ENCODE data around the gene EIF2AK3. TPM values are rescaled to one million over a fixed set of nuclear protein-coding genes. Genes with fewer than 3 reads are reported as not detected.

Gene EIF2AK3
- total RNA-seq, 4 donors from 2014 or later: 16.4 to 29.9 (median 18.6) TPM

GRCh38 chr2:88608184-88608583 is 19.1 kb downstream of the EIF2AK3 start:
- WGBS, 2 donors: 75 to 84% methylated on average over 3 of the region's 3 CpGs
- H3K4me3 ChIP-seq (ENCODE audit: low read depth, poor library complexity, severe bottlenecking): no peak overlapping the region
- no peak for DNase-seq (ENCODE audit: low spot score in 2 of 2)
- intact Hi-C loops (cut with DNase I; ENCODE audit: low total_unique reads): no loop called here
- no peak for TF ChIP-seq POLR2A (IDR thresholded peaks at IDR 0.05)
- TF ChIP-seq CTCF (IDR thresholded peaks at IDR 0.05): no peak

GRCh38 chr2:88607416-88607815 is 19.8 kb downstream of the EIF2AK3 start:
- DNase-seq (ENCODE audit: low spot score in 2 of 2): no peak
- TF ChIP-seq CTCF (IDR thresholded peaks at IDR 0.05) (no peak), POLR2A (IDR thresholded peaks at IDR 0.05) (no peak)
- no peak overlapping the region for H3K4me3 ChIP-seq (ENCODE audit: low read depth, poor library complexity, severe bottlenecking)
- intact Hi-C loops (cut with DNase I; ENCODE audit: low total_unique reads): no loop called here
- WGBS, 2 donors: 88% methylated on average over 2 of the region's 2 CpGs

GRCh38 chr2:88606371-88607030 is 20.8 kb downstream of the EIF2AK3 start:
- TF ChIP-seq CTCF (IDR thresholded peaks at IDR 0.05) (no peak), POLR2A (IDR thresholded peaks at IDR 0.05) (no peak)
- intact Hi-C loops (cut with DNase I; ENCODE audit: low total_unique reads): no loop called here
- DNase-seq (ENCODE audit: low spot score in 2 of 2): no peak
- WGBS, 2 donors: 83 to 85% methylated on average over 3 of the region's 3 CpGs
- no peak overlapping the region for H3K4me3 ChIP-seq (ENCODE audit: low read depth, poor library complexity, severe bottlenecking)

- WGBS, 2 donors: 84 to 88% methylated on average over 4 of the region's 4 CpGs
- no peak overlapping the region for H3K4me3 ChIP-seq (ENCODE audit: low read depth, poor library complexity, severe bottlenecking)
- intact Hi-C loops (cut with DNase I; ENCODE audit: low total_unique reads): no loop called here
- TF ChIP-seq POLR2A (IDR thresholded peaks at IDR 0.05) (no peak), CTCF (IDR thresholded peaks at IDR 0.05) (no peak)
- DNase-seq (ENCODE audit: low spot score in 2 of 2): no peak
Observed at GRCh38 chr2:88603146-88603545, 24.1 kb downstream of the EIF2AK3 start.

GRCh38 chr2:88602022-88602421 is 25.2 kb downstream of the EIF2AK3 start:
- intact Hi-C loops (cut with DNase I; ENCODE audit: low total_unique reads): no loop called here
- 62 to 84% methylated on average over 4 of the region's 4 CpGs for WGBS, 2 donors
- TF ChIP-seq POLR2A (IDR thresholded peaks at IDR 0.05) (no peak), CTCF (IDR thresholded peaks at IDR 0.05) (no peak)
- no peak for DNase-seq (ENCODE audit: low spot score in 2 of 2)
- H3K4me3 ChIP-seq (ENCODE audit: low read depth, poor library complexity, severe bottlenecking): no peak overlapping the region

GRCh38 chr2:88601286-88601685 is 26.0 kb downstream of the EIF2AK3 start:
- DNase-seq (ENCODE audit: low spot score in 2 of 2): no peak
- intact Hi-C loops (cut with DNase I; ENCODE audit: low total_unique reads): no loop called here
- WGBS, 2 donors: 86 to 89% methylated on average over 2 of the region's 2 CpGs
- TF ChIP-seq CTCF (IDR thresholded peaks at IDR 0.05) (no peak), POLR2A (IDR thresholded peaks at IDR 0.05) (no peak)
- no peak overlapping the region for H3K4me3 ChIP-seq (ENCODE audit: low read depth, poor library complexity, severe bottlenecking)
